CD4-positive, CD25-positive, alpha-beta regulatory T cell (primary cell): Measurements from ENCODE around the gene R3HDM2. TPM values are rescaled to one million over a fixed set of nuclear protein-coding genes. Genes with fewer than 3 reads are reported as not detected.

Source experiments
- ATAC-seq, 2 donors: fragments of 150-1000 bp; cut with Tn5 transposase; one replicate each; pipeline ENCODE4 v1.10.0; 2021; ENCODE audit warnings: low read depth in 2 of 2, moderate number of reproducible peaks in 2 of 2, moderate library complexity in 1 of 2
- DNase-seq, 3 donors: peaks; one replicate each; pipeline versions ENCODE4 v3.0.0 to v3.0.0-alpha.2; 2012 to 2022; ENCODE audit warnings: mixed read lengths in 1 of 3
- H3K27ac ChIP-seq: one replicate; pipeline ENCODE4 v1.7.0; 2013; ENCODE audit warnings: mild to moderate bottlenecking, low read length; ENCODE audit not compliant: insufficient read depth, poor library complexity, severe bottlenecking
- H3K27me3 ChIP-seq: one replicate; pipeline ENCODE4 v1.7.0; 2013; ENCODE audit warnings: low read length; ENCODE audit not compliant: control insufficient read depth, insufficient read depth
- H3K36me3 ChIP-seq: one replicate; pipeline ENCODE4 v1.7.0; 2013; ENCODE audit warnings: mild to moderate bottlenecking, low read length, moderate library complexity; ENCODE audit not compliant: control insufficient read depth, insufficient read depth
- H3K4me1 ChIP-seq: 2 replicates; pipeline ENCODE4 v1.7.0; 2013; ENCODE audit warnings: mild to moderate bottlenecking, low read length; ENCODE audit not compliant: insufficient read depth, control insufficient read depth, poor library complexity, severe bottlenecking
- H3K4me3 ChIP-seq: one replicate; pipeline ENCODE4 v1.7.0; 2013; ENCODE audit warnings: low read depth, mild to moderate bottlenecking, low read length, moderate library complexity
- H3K9me3 ChIP-seq, 2 experiments: 1 replicate in 1 of 2; 2 replicates in 1 of 2; pipeline ENCODE4 v1.7.0; 2013; ENCODE audit warnings: low read length in 2 of 2, mild to moderate bottlenecking in 1 of 2, moderate library complexity in 1 of 2; ENCODE audit not compliant: control insufficient read depth in 2 of 2
- H3K27ac Mint-ChIP-seq, 3 donors: one replicate each; pipeline ENCODE4 v1.8.0; 2020 to 2022; ENCODE audit warnings: mild to moderate bottlenecking in 3 of 3, mixed read lengths in 3 of 3, moderate library complexity in 2 of 3
- H3K27me3 Mint-ChIP-seq: one replicate; pipeline ENCODE4 v1.8.0; 2022; ENCODE audit warnings: mild to moderate bottlenecking, mixed read lengths
- H3K36me3 Mint-ChIP-seq: one replicate; pipeline ENCODE4 v1.8.0; 2020; ENCODE audit warnings: mixed read lengths
- H3K4me1 Mint-ChIP-seq, 4 donors: one replicate each; pipeline ENCODE4 v1.8.0; 2020 to 2022; ENCODE audit warnings: mixed read lengths in 4 of 4, mild to moderate bottlenecking in 1 of 4
- H3K4me3 Mint-ChIP-seq, 4 donors: one replicate each; pipeline ENCODE4 v1.8.0; 2020 to 2022; ENCODE audit warnings: mild to moderate bottlenecking in 4 of 4, mixed read lengths in 4 of 4, moderate library complexity in 3 of 4
- H3K9me3 Mint-ChIP-seq, 7 donors: one replicate each; pipeline ENCODE4 v1.8.0; 2020 to 2022; ENCODE audit warnings: mixed read lengths in 7 of 7, mild to moderate bottlenecking in 3 of 7, moderate library complexity in 2 of 7
- polyA plus RNA-seq, 4 donors: library from polyadenylated mRNA; unstranded; fragments of 300-500 nt; fragmentation: Illumina TruSeq; gene quantifications; one replicate each; pipeline ENCODE4 v1.2.3, GENCODE V29; 2021
- total RNA-seq: library from RNA; stranded (reverse); gene quantifications from one replicate; pipeline ENCODE4 v1.2.3, GENCODE V29; 2022

Gene R3HDM2
- total and polyA plus RNA-seq, 5 donors from 2014 or later, result 6.0 to 115 (median 8.1) TPM

DNA sequence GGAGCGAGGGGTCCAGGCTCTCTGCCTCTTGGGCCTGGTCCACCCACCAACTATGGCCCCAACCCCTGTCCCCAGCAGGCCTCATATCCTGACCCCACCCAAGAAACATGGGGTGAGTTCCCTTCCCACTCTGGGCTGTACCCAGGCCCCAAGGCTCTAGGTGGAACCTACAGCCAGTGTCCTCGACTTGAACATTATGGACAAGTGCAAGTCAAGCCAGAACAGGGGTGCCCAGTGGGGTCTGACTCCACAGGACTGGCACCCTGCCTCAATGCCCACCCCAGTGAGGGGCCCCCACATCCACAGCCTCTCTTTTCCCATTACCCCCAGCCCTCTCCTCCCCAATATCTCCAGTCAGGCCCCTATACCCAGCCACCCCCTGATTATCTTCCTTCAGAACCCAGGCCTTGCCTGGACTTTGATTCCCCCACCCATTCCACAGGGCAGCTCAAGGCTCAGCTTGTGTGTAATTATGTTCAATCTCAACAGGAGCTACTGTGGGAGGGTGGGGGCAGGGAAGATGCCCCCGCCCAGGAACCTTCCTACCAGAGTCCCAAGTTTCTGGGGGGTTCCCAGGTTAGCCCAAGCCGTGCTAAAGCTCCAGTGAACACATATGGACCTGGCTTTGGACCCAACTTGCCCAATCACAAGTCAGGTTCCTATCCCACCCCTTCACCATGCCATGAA is 40.3 kb upstream of the R3HDM2 start:
- Mint-ChIP-seq H3K4me1 (peaks cover 0 to 58% (median 38%) of the 10 kb centered on the region in 4 donors), H3K9me3 (no peaks in the 10 kb centered on the region), H3K4me3 (no peak overlapping the region), H3K27ac (peak overlapping the region in 2 of 3 donors; percentile 83 to 86), H3K27me3 (no peaks in the 10 kb centered on the region), H3K36me3 (peaks cover 48% of the 10 kb centered on the region)
- Histone ChIP-seq H3K4me3 (no peak overlapping the region), H3K4me1 (peaks cover 43% of the 10 kb centered on the region), H3K36me3 (peaks cover 75% of the 10 kb centered on the region), H3K27ac (peak overlapping the region; percentile 14), H3K9me3 (no peaks in the 10 kb centered on the region), H3K27me3 (no peaks in the 10 kb centered on the region)
- ATAC-seq (no peak), DNase-seq (no peak)

DNA sequence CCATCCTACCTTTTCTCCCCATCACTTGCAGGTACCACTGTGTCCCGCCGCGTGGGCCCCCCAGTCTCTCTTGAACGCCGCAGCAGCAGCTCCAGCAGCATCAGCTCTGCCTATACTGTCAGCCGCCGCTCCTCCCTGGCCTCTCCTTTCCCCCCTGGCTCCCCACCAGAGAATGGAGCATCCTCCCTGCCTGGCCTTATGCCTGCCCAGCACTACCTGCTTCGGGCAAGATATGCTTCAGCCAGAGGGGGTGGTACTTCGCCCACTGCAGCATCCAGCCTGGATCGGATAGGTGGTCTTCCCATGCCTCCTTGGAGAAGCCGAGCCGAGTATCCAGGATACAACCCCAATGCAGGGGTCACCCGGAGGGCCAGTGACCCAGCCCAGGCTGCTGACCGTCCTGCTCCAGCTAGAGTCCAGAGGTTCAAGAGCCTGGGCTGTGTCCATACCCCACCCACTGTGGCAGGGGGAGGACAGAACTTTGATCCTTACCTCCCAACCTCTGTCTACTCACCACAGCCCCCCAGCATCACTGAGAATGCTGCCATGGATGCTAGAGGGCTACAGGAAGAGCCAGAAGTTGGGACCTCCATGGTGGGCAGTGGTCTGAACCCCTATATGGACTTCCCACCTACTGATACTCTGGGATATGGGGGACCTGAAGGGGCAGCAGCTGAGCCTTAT is 39.6 kb upstream of the R3HDM2 start:
- Mint-ChIP-seq H3K36me3 (peaks cover 52% of the 10 kb centered on the region), H3K4me3 (no peak overlapping the region), H3K9me3 (no peaks in the 10 kb centered on the region), H3K4me1 (peaks cover 0 to 58% (median 39%) of the 10 kb centered on the region in 4 donors), H3K27me3 (no peaks in the 10 kb centered on the region), H3K27ac (peak overlapping the region in 1 of 3 donors; percentile 83)
- no peaks in the 10 kb centered on the region for H3K27me3 ChIP-seq
- peaks cover 73% of the 10 kb centered on the region for H3K36me3 ChIP-seq
- no peaks in the 10 kb centered on the region for H3K9me3 ChIP-seq
- H3K4me1 ChIP-seq, result peaks cover 36% of the 10 kb centered on the region
- DNase-seq (no peak), ATAC-seq (no peak)
- no peak overlapping the region for H3K4me3 ChIP-seq
- H3K27ac ChIP-seq, result no peak overlapping the region

DNA sequence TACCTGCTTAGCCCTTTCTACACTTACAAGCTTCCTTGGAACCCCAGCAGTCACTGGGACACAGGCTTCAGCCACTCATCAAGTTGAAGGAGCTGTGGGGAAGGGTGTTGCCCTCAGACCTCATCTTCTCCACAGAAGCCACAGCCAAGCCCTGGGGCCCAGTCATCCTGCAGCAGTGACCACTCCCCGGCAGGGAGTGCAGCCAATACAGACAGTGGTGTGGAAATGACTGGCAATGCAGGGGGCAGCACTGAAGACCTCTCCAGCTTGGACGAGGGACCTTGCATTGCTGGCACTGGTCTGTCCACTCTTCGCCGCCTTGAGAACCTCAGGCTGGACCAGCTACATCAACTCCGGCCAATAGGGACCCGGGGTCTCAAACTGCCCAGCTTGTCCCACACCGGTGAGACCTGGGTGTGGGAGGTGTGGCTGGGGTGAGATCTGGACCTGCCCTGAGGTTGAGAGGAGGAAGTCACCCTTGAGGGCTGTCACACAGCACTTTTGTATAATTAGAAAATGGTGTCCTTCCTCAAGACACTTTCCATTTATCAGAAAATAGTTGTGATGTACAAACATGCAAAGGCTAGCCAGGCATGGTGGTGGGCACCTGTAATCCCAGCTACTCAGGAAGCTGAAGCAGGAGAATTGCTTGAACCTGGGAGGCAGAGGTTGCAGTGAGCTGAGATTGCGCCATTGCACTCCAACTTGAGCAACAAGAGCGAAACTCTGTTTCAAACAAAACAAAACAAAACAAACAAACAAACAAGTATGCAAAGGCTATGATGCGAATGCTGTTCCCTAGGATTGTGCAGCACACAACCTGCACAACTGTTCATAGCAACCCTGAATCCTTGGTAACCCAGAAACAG is 38.7 kb upstream of the R3HDM2 start:
- Mint-ChIP-seq H3K27me3 (peaks cover 6% of the 10 kb centered on the region), H3K36me3 (peaks cover 47% of the 10 kb centered on the region), H3K4me3 (peak overlapping the region in 1 of 4 donors; percentile 25), H3K4me1 (peaks cover 0 to 59% (median 37%) of the 10 kb centered on the region in 4 donors), H3K9me3 (no peaks in the 10 kb centered on the region), H3K27ac (peak overlapping the region in 1 of 3 donors; percentile 48)
- Histone ChIP-seq H3K27me3 (no peaks in the 10 kb centered on the region), H3K36me3 (peaks cover 65% of the 10 kb centered on the region), H3K4me1 (peaks cover 27% of the 10 kb centered on the region), H3K27ac (no peak overlapping the region), H3K9me3 (no peaks in the 10 kb centered on the region), H3K4me3 (no peak overlapping the region)
- no peak for DNase-seq
- ATAC-seq, result no peak

DNA sequence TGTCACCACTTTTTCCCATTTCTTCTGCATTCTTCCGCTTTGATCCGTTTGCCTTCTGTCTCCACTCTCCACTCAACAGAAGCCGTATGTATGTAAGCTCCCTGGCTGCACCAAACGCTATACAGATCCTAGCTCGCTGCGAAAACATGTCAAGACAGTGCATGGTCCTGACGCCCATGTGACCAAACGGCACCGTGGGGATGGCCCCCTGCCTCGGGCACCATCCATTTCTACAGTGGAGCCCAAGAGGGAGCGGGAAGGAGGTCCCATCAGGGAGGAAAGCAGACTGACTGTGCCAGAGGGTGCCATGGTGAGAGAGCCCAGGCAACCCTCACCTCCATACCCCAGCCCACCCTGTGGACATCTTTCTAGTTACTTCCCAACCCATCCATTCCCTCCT is 37.1 kb upstream of the R3HDM2 start:
- Mint-ChIP-seq H3K4me3 (no peak overlapping the region), H3K27me3 (peaks cover 13% of the 10 kb centered on the region), H3K27ac (peak overlapping the region in 1 of 3 donors; percentile 78), H3K4me1 (peaks cover 0 to 49% (median 25%) of the 10 kb centered on the region in 4 donors), H3K9me3 (no peaks in the 10 kb centered on the region), H3K36me3 (peaks cover 35% of the 10 kb centered on the region)
- H3K4me3 ChIP-seq, result no peak overlapping the region
- DNase-seq, result no peak
- no peak for ATAC-seq
- H3K4me1 ChIP-seq, result peaks cover 16% of the 10 kb centered on the region
- no peak overlapping the region for H3K27ac ChIP-seq
- H3K27me3 ChIP-seq, result no peaks in the 10 kb centered on the region
- H3K9me3 ChIP-seq, result no peaks in the 10 kb centered on the region
- H3K36me3 ChIP-seq, result peaks cover 51% of the 10 kb centered on the region

DNA sequence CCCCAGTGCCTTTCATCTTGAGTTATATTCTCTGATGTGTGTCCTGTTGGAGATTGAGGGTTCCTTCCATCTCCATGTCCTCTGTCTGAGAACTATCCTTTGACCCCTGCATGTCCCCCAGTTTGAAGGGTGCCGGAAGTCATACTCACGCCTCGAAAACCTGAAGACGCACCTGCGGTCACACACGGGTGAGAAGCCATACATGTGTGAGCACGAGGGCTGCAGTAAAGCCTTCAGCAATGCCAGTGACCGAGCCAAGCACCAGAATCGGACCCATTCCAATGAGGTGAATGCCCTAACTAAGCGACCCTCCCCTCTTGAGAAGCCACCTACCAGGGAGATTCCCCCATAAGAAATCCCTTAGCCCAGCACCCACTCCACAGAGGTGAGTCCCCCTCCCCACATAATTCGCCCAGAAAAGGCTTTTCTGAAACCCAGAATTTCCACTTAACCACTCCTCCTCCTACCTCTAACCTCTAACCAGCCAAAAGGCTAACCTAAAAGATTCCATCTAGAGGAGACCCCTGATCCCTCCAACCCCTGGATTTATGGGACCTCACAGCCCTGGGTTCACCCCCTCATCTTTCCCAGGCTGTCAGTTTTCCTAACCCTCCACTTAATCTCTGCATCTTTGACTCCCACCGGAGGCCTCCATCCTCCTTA is 36.5 kb upstream of the R3HDM2 start:
- Histone ChIP-seq H3K27ac (no peak overlapping the region), H3K4me1 (peaks cover 18% of the 10 kb centered on the region), H3K4me3 (no peak overlapping the region), H3K9me3 (no peaks in the 10 kb centered on the region), H3K36me3 (peaks cover 45% of the 10 kb centered on the region), H3K27me3 (no peaks in the 10 kb centered on the region)
- H3K4me1 Mint-ChIP-seq, result peaks cover 0 to 49% (median 28%) of the 10 kb centered on the region in 4 donors
- no peak for ATAC-seq
- DNase-seq, result no peak
- H3K36me3 Mint-ChIP-seq, result peaks cover 29% of the 10 kb centered on the region
- H3K27ac Mint-ChIP-seq, result peak overlapping the region in 2 of 3 donors; percentile 55 to 78
- H3K27me3 Mint-ChIP-seq, result peaks cover 19% of the 10 kb centered on the region
- H3K9me3 Mint-ChIP-seq, result no peaks in the 10 kb centered on the region
- H3K4me3 Mint-ChIP-seq, result no peak overlapping the region

DNA sequence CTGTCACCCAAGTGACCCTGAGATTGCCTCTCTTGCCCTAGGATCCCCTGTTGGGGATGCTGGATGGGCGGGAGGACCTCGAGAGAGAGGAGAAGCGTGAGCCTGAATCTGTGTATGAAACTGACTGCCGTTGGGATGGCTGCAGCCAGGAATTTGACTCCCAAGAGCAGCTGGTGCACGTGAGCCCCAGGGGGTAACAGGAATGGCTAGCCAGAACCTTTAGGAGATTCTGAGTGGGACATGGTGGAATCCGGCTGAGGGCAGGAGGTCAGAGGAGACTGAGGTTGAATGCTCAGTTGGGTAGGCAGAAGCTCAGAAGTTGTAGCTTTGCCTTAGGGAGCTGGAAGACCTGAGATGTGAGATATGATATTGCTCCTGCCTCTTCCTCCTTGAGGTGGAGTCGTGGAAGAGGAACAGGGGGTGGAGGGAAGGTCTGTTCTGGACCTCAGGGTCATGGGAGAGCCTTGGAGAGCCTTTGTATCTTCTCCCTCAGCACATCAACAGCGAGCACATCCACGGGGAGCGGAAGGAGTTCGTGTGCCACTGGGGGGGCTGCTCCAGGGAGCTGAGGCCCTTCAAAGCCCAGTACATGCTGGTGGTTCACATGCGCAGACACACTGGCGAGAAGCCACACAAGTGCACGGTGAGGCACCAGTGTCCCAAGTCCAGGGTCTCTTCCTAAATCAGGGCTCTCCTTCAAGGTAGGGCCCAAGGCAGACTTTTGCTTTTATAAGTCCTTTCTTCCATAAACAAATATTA is 35.1 kb upstream of the R3HDM2 start:
- Histone ChIP-seq H3K27ac (no peak overlapping the region), H3K4me1 (peaks cover 21% of the 10 kb centered on the region), H3K27me3 (no peaks in the 10 kb centered on the region), H3K36me3 (peaks cover 31% of the 10 kb centered on the region), H3K4me3 (no peak overlapping the region), H3K9me3 (no peaks in the 10 kb centered on the region)
- Mint-ChIP-seq H3K4me3 (peak overlapping the region in 1 of 4 donors; percentile 19), H3K27ac (peak overlapping the region in 2 of 3 donors; percentile 58 to 84), H3K4me1 (peaks cover 0 to 48% (median 20%) of the 10 kb centered on the region in 4 donors), H3K27me3 (peaks cover 26% of the 10 kb centered on the region), H3K36me3 (peaks cover 19% of the 10 kb centered on the region), H3K9me3 (no peaks in the 10 kb centered on the region)
- DNase-seq, result no peak
- ATAC-seq, result no peak
